Trophoblast cell (in vitro differentiated cells and primary cell): Measurements from ENCODE around the gene BRD3.
"Not testable (repeated sequence)": the region's sequence is repeated elsewhere in the genome, so short reads cannot be mapped to it uniquely, and the experiment has no call there.

Source experiments
- DNase-seq, 2 donors: peaks; one replicate each; pipeline ENCODE4 v3.0.0-alpha.2; 2016
- H2AFZ ChIP-seq: 2 replicates; pipeline ENCODE4 v1.6.1; 2013; ENCODE audit warnings: low read length, moderate library complexity, mild to moderate bottlenecking; ENCODE audit not compliant: insufficient read depth, poor library complexity
- H2AK5ac ChIP-seq: 2 replicates; pipeline ENCODE4 v1.6.1; 2013; ENCODE audit warnings: mild to moderate bottlenecking, low read length
- H2BK120ac ChIP-seq: 2 replicates; pipeline ENCODE4 v1.6.1; 2013; ENCODE audit warnings: low read length, mild to moderate bottlenecking, moderate library complexity; ENCODE audit not compliant: insufficient read depth, poor library complexity
- H2BK12ac ChIP-seq: 2 replicates; pipeline ENCODE4 v1.6.1; 2013; ENCODE audit warnings: mild to moderate bottlenecking, low read length, moderate library complexity
- H2BK5ac ChIP-seq: 2 replicates; pipeline ENCODE4 v1.6.1; 2013; ENCODE audit warnings: low read length, low read depth, moderate library complexity, mild to moderate bottlenecking; ENCODE audit not compliant: poor library complexity
- H3K14ac ChIP-seq: 2 replicates; pipeline ENCODE4 v1.6.1; 2013; ENCODE audit warnings: mild to moderate bottlenecking, low read length
- H3K18ac ChIP-seq: 2 replicates; pipeline ENCODE4 v1.6.1; 2013; ENCODE audit warnings: mild to moderate bottlenecking, low read length
- H3K23ac ChIP-seq: 2 replicates; pipeline ENCODE4 v1.6.1; 2013; ENCODE audit warnings: low read length
- H3K27ac ChIP-seq: 2 replicates; pipeline ENCODE4 v1.5.1; 2013; ENCODE audit warnings: low read depth, mild to moderate bottlenecking, inconsistent platforms, low read length, moderate library complexity
- H3K27me3 ChIP-seq: 2 replicates; pipeline ENCODE4 v1.6.1; 2013; ENCODE audit warnings: inconsistent platforms, mild to moderate bottlenecking, low read length, moderate library complexity; ENCODE audit not compliant: insufficient read depth
- H3K36me3 ChIP-seq, 2 experiments: 1 replicate in 1 of 2; 2 replicates in 1 of 2; pipeline ENCODE4 v1.6.1; 2013; ENCODE audit warnings: low read length in 2 of 2, mild to moderate bottlenecking in 2 of 2, moderate library complexity in 1 of 2; ENCODE audit not compliant: insufficient read depth in 2 of 2, control insufficient read depth in 1 of 2
- H3K4ac ChIP-seq: 2 replicates; pipeline ENCODE4 v1.6.1; 2013; ENCODE audit warnings: low read depth, mild to moderate bottlenecking, low read length, moderate library complexity
- H3K4me1 ChIP-seq, 2 experiments: 1 replicate in 1 of 2; 2 replicates in 1 of 2; pipeline ENCODE4 v1.6.1; 2013; ENCODE audit warnings: low read length in 2 of 2, mild to moderate bottlenecking in 2 of 2, moderate library complexity in 1 of 2; ENCODE audit not compliant: insufficient read depth in 2 of 2, control insufficient read depth in 1 of 2
- H3K4me2 ChIP-seq: 2 replicates; pipeline ENCODE4 v1.6.1; 2013; ENCODE audit warnings: inconsistent platforms, mild to moderate bottlenecking, low read length, moderate library complexity
- H3K4me3 ChIP-seq: 2 replicates; pipeline ENCODE4 v1.5.1; 2013; ENCODE audit warnings: mild to moderate bottlenecking, low read depth, low read length, inconsistent platforms
- H3K79me1 ChIP-seq: one replicate; pipeline ENCODE4 v1.6.1; 2013; ENCODE audit warnings: low read length
- H3K79me2 ChIP-seq: 2 replicates; pipeline ENCODE4 v1.6.1; 2013; ENCODE audit warnings: low read length, mild to moderate bottlenecking; ENCODE audit not compliant: control insufficient read depth, insufficient read depth, poor library complexity
- H3K9ac ChIP-seq: 2 replicates; pipeline ENCODE4 v1.6.1; 2013; ENCODE audit warnings: mild to moderate bottlenecking, low read length
- H3K9me3 ChIP-seq: 2 replicates; pipeline ENCODE4 v1.6.1; 2013; ENCODE audit warnings: low read depth, mild to moderate bottlenecking, control low read depth, inconsistent platforms, low read length; ENCODE audit not compliant: insufficient read depth
- H4K12ac ChIP-seq: 2 replicates; pipeline ENCODE4 v1.6.1; 2013; ENCODE audit warnings: low read depth, mild to moderate bottlenecking, low read length, moderate library complexity
- H4K8ac ChIP-seq: 2 replicates; pipeline ENCODE4 v1.6.1; 2013; ENCODE audit warnings: low read depth, mild to moderate bottlenecking, low read length, moderate library complexity
- H4K91ac ChIP-seq: one replicate; pipeline ENCODE4 v1.6.1; 2013; ENCODE audit warnings: low read depth, mild to moderate bottlenecking, low read length, moderate library complexity
- WGBS: extraction: QIAGEN DNeasy Blood & Tissue Kit; methylation state at CpG from one replicate; pipeline ENCODE4 v1.1.7; 2013; ENCODE audit warnings: missing lambda C conversion rate; ENCODE audit not compliant: insufficient read length, insufficient coverage; ENCODE audit errors: extremely low coverage; 5-methylcytosine and 5-hydroxymethylcytosine counted together

BRD3 gene

GRCh38 chr9:134076644-134077043 is 8.8 kb upstream of the BRD3 start:
- H4K91ac ChIP-seq = no peak overlapping the region
- H3K18ac ChIP-seq = no peak overlapping the region
- no peak overlapping the region for H3K4me3 ChIP-seq
- H2AFZ ChIP-seq = no peak overlapping the region
- H3K79me2 ChIP-seq = no peaks in the 10 kb centered on the region
- no peaks in the 10 kb centered on the region for H3K36me3 ChIP-seq
- no peak overlapping the region for H3K4me2 ChIP-seq
- H3K27me3 ChIP-seq = no peaks in the 10 kb centered on the region
- no peak overlapping the region for H3K27ac ChIP-seq
- H3K23ac ChIP-seq = no peak overlapping the region
- H3K4ac ChIP-seq = no peak overlapping the region
- no peak overlapping the region for H2BK120ac ChIP-seq
- no peak overlapping the region for H2BK12ac ChIP-seq
- no peak overlapping the region for H4K12ac ChIP-seq
- no peaks in the 10 kb centered on the region for H3K79me1 ChIP-seq
- H4K8ac ChIP-seq = no peak overlapping the region
- H3K9me3 ChIP-seq = peaks cover 10% of the 10 kb centered on the region
- no peaks in the 10 kb centered on the region for H3K4me1 ChIP-seq
- H3K9ac ChIP-seq = no peak overlapping the region
- WGBS = no CpG with 5 or more reads among the region's 1 CpG
- H3K14ac ChIP-seq = no peak overlapping the region
- no peak overlapping the region for H2BK5ac ChIP-seq
- no peak overlapping the region for H2AK5ac ChIP-seq
- DNase-seq = peak in 1 of 2 donors; percentile 53

GRCh38 chr9:134075689-134076088 is 7.9 kb upstream of the BRD3 start:
- not testable (repeated sequence) for H4K8ac ChIP-seq, H3K18ac ChIP-seq, H4K12ac ChIP-seq, H2BK120ac ChIP-seq, H3K27me3 ChIP-seq, DNase-seq, H3K9ac ChIP-seq, H2AK5ac ChIP-seq, H3K4me2 ChIP-seq, H3K79me1 ChIP-seq, H3K4ac ChIP-seq, H3K79me2 ChIP-seq, H2AFZ ChIP-seq, H3K4me3 ChIP-seq, H2BK12ac ChIP-seq, H2BK5ac ChIP-seq, H3K36me3 ChIP-seq, H3K23ac ChIP-seq, H4K91ac ChIP-seq, H3K4me1 ChIP-seq, H3K27ac ChIP-seq, H3K14ac ChIP-seq
- peaks cover 15% of the 10 kb centered on the region for H3K9me3 ChIP-seq
- no CpG with 5 or more reads among the region's 31 CpGs for WGBS

GRCh38 chr9:134073500-134073899 is 5.7 kb upstream of the BRD3 start:
- H2BK12ac ChIP-seq = no peak overlapping the region
- H3K23ac ChIP-seq = no peak overlapping the region
- H4K12ac ChIP-seq = no peak overlapping the region
- no peak overlapping the region for H2AK5ac ChIP-seq
- H4K8ac ChIP-seq = no peak overlapping the region
- H3K79me1 ChIP-seq = peaks cover 2% of the 10 kb centered on the region
- H4K91ac ChIP-seq = no peak overlapping the region
- H3K4ac ChIP-seq = no peak overlapping the region
- peaks cover 11% of the 10 kb centered on the region for H3K9me3 ChIP-seq
- H3K4me3 ChIP-seq = no peak overlapping the region
- peaks cover 2% of the 10 kb centered on the region for H3K79me2 ChIP-seq
- no peak overlapping the region for H2AFZ ChIP-seq
- DNase-seq = no peak
- H2BK5ac ChIP-seq = no peak overlapping the region
- H3K14ac ChIP-seq = no peak overlapping the region
- no peak overlapping the region for H3K4me2 ChIP-seq
- H3K27me3 ChIP-seq = no peaks in the 10 kb centered on the region
- no peaks in the 10 kb centered on the region for H3K4me1 ChIP-seq
- H3K9ac ChIP-seq = no peak overlapping the region
- no peaks in the 10 kb centered on the region for H3K36me3 ChIP-seq
- no peak overlapping the region for H2BK120ac ChIP-seq
- WGBS = no CpG with 5 or more reads among the region's 6 CpGs
- H3K18ac ChIP-seq = no peak overlapping the region
- no peak overlapping the region for H3K27ac ChIP-seq

GRCh38 chr9:134072683-134073082 is 4.9 kb upstream of the BRD3 start:
- not testable (repeated sequence) for H3K36me3 ChIP-seq, H2BK5ac ChIP-seq, H2BK12ac ChIP-seq, H3K23ac ChIP-seq, H3K27me3 ChIP-seq, H4K91ac ChIP-seq, H3K79me1 ChIP-seq, H3K27ac ChIP-seq, H3K4me3 ChIP-seq, H2AFZ ChIP-seq, H3K4me1 ChIP-seq, H3K79me2 ChIP-seq, H4K8ac ChIP-seq, H3K4me2 ChIP-seq, H3K9ac ChIP-seq, H2AK5ac ChIP-seq, H4K12ac ChIP-seq, H3K14ac ChIP-seq, H2BK120ac ChIP-seq, DNase-seq, H3K18ac ChIP-seq, H3K4ac ChIP-seq
- no CpG with 5 or more reads among the region's 7 CpGs for WGBS
- peaks cover 11% of the 10 kb centered on the region for H3K9me3 ChIP-seq
